DOHH2 (cell line): Measurements from ENCODE around the gene FEM1C.
"Not testable (repeated sequence)": the region's sequence is repeated elsewhere in the genome, so short reads cannot be mapped to it uniquely, and the experiment has no call there.

Source experiments
- EZH2phosphoT487 ChIP-seq: fragments of 200-600 bp; sonication (generic); IDR thresholded peaks from 2 replicates; pipeline ENCODE4 v1.6.1; 2017; ENCODE audit warnings: borderline replicate concordance, mild to moderate bottlenecking, antibody characterized with exemption, low read length, moderate library complexity, mixed read lengths
- TF ChIP-seq, protein P1 (sequence below): fragments of 200-600 bp; sonication (generic); IDR thresholded peaks from one replicate; pipeline ENCODE4 v1.5.1; 2014; ENCODE audit warnings: antibody characterized with exemption, mild to moderate bottlenecking, low read depth, low read length; ENCODE audit not compliant: poor library complexity, severe bottlenecking

DNA sequence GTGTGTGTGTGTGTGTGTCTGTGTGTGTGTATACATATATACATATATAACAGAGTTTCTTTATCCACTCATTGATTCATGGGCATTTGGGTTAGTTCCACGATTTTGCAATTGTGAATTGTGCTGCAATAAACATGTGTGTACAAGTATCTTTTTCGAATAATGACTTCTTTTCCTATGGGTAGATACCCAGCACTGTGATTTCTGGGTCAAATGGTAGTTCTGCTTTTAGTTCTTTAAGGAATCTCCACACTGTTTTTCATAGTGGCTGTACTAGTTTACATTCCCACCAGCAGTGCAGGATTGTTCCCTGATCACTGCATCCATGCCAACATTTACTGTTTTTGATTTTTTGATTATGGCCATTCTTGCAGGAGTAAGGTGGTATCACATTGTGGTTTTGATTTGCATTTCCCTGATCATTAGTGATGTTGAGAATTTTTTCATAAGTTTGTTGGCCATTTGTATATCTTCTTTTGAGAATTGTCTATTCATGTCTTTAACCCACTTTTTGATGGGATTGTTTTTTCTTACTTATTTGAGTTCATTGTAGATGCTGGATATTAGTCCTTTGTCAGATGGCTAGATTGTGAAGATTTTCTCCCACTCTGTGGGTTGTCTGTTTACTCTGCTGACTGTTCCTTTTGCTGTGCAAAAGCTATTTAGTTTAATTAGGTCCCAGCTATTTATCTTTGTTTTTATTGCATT is 65.3 kb downstream of the FEM1C start:
- TF ChIP-seq, protein P1, sequence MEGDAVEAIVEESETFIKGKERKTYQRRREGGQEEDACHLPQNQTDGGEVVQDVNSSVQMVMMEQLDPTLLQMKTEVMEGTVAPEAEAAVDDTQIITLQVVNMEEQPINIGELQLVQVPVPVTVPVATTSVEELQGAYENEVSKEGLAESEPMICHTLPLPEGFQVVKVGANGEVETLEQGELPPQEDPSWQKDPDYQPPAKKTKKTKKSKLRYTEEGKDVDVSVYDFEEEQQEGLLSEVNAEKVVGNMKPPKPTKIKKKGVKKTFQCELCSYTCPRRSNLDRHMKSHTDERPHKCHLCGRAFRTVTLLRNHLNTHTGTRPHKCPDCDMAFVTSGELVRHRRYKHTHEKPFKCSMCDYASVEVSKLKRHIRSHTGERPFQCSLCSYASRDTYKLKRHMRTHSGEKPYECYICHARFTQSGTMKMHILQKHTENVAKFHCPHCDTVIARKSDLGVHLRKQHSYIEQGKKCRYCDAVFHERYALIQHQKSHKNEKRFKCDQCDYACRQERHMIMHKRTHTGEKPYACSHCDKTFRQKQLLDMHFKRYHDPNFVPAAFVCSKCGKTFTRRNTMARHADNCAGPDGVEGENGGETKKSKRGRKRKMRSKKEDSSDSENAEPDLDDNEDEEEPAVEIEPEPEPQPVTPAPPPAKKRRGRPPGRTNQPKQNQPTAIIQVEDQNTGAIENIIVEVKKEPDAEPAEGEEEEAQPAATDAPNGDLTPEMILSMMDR, result not testable (repeated sequence)
- TF ChIP-seq EZH2phosphoT487, result not testable (repeated sequence)
